ENCODE measurements around the gene NCAPD2. TPM values are rescaled to one million over a fixed set of nuclear protein-coding genes. Genes with fewer than 3 reads are reported as not detected.

NCAPD2 gene
- total and polyA plus RNA-seq, 12 donors = 5.4 to 18.8 (median 12.2) TPM

GRCh38 chr12:6526766-6527525, 33.0 kb downstream of the NCAPD2 start:
- 87 to 90% methylated on average over 19 of the region's 19 CpGs for WGBS, 2 donors
- no peak for DNase-seq
- peaks cover 0 to 8% (median 5%) of the 10 kb centered on the region in 9 donors for H3K4me1 ChIP-seq
- H3K4me3 ChIP-seq = no peak overlapping the region
- intact Hi-C loops (cut with DNase I) = no loop called here
- TF ChIP-seq CTCF (IDR thresholded peaks at IDR 0.05) = no peak
- no peak overlapping the region for H3K27ac ChIP-seq
- ATAC-seq = no peak
- no peaks in the 10 kb centered on the region for H3K27me3 ChIP-seq
- H3K9me3 ChIP-seq = no peaks in the 10 kb centered on the region
- peaks cover 0 to 100% (median 81%) of the 10 kb centered on the region in 9 donors for H3K36me3 ChIP-seq

- ATAC-seq (no peak), DNase-seq (no peak)
- WGBS, 2 donors = 94 to 97% methylated on average over 4 of the region's 4 CpGs
- Histone ChIP-seq H3K4me1 (peaks cover under 1 to 16% (median 13%) of the 10 kb centered on the region in 9 donors), H3K4me3 (no peak overlapping the region), H3K36me3 (peaks cover 0 to 93% (median 75%) of the 10 kb centered on the region in 9 donors), H3K9me3 (no peaks in the 10 kb centered on the region), H3K27ac (no peak overlapping the region), H3K27me3 (no peaks in the 10 kb centered on the region)
- no peak for TF ChIP-seq CTCF (IDR thresholded peaks at IDR 0.05)
- intact Hi-C loops (cut with DNase I) = no loop called here
Observed at GRCh38 chr12:6527711-6528110, 33.8 kb downstream of the NCAPD2 start.

GRCh38 chr12:6528539-6529235, 34.8 kb downstream of the NCAPD2 start:
- Histone ChIP-seq H3K9me3 (no peaks in the 10 kb centered on the region), H3K27ac (peak overlapping the region in 1 of 10 donors; percentile 15), H3K4me3 (no peak overlapping the region), H3K36me3 (peaks cover 0 to 84% (median 65%) of the 10 kb centered on the region in 9 donors), H3K4me1 (peaks cover 3 to 25% (median 20%) of the 10 kb centered on the region in 9 donors), H3K27me3 (no peaks in the 10 kb centered on the region)
- no peak for DNase-seq
- TF ChIP-seq CTCF (IDR thresholded peaks at IDR 0.05) = no peak
- WGBS, 2 donors = 82 to 87% methylated on average over 17 of the region's 17 CpGs
- no peak for ATAC-seq
- intact Hi-C loops (cut with DNase I) = no loop called here

- 76 to 85% methylated on average over 9 of the region's 9 CpGs for WGBS, 2 donors
- intact Hi-C loops (cut with DNase I) = no loop called here
- Histone ChIP-seq H3K9me3 (no peaks in the 10 kb centered on the region), H3K36me3 (peaks cover 0 to 77% (median 63%) of the 10 kb centered on the region in 9 donors), H3K4me3 (no peak overlapping the region), H3K27ac (peak overlapping the region in 1 of 10 donors; percentile 15), H3K27me3 (no peaks in the 10 kb centered on the region), H3K4me1 (peaks cover 3 to 25% (median 20%) of the 10 kb centered on the region in 9 donors)
- no peak for TF ChIP-seq CTCF (IDR thresholded peaks at IDR 0.05)
- ATAC-seq = no peak
- no peak for DNase-seq
Observed at GRCh38 chr12:6529291-6529737, 35.4 kb downstream of the NCAPD2 start.

All from heart right ventricle (tissue), 16 donors.